HEK293T (cell line): ENCODE measurements around the gene NEUROD4.

Experiments used
- CTBP1 ChIP-seq: fragments of 450-650 bp; IDR thresholded peaks from 2 replicates; pipeline ENCODE4 v1.6.1; 2016; ENCODE audit warnings: borderline replicate concordance
- SP1 ChIP-seq: fragments of 450-650 bp; IDR thresholded peaks from 2 replicates; pipeline ENCODE4 v1.6.1; 2017
- TARDBP ChIP-seq: fragments of 450-650 bp; IDR thresholded peaks from 2 replicates; pipeline ENCODE4 v1.6.1; 2016

DNA sequence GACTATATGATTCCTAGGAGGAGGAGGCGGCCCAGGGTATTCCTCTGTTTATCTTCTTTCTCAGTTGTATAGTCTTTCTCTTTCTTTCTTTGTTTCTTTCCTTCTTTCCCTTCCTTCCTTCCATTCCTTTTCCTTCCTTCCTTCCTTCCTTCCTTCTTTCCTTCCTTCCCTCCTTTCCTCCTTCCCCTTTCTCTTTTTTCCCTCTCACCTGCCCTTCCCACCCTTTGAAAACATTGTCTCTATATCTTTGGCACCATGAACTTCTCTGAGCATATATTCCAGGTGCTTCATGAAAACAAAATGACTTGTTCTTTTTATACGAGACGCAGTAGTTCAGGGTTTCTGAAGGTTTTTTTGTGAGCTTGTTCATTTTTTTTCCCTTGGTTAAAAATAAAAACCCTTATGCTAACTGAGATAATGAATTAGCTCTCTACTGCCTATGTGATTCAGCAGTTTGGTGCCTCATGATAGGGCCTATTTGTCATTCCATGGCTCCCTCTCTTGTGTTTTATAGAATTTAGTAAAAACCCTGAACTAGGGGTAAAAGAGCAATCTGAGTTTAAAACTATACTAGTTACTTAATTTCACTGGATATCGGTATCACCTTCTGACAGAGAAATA lies 32.1 kb upstream of the NEUROD4 start:
- TF ChIP-seq TARDBP (no peak), SP1 (no peak), CTBP1 (no peak)
